ENCODE data around the gene FZR1.
"Not testable (repeated sequence)": the region's sequence is repeated elsewhere in the genome, so short reads cannot be mapped to it uniquely, and the experiment has no call there.

The FZR1 gene

DNA sequence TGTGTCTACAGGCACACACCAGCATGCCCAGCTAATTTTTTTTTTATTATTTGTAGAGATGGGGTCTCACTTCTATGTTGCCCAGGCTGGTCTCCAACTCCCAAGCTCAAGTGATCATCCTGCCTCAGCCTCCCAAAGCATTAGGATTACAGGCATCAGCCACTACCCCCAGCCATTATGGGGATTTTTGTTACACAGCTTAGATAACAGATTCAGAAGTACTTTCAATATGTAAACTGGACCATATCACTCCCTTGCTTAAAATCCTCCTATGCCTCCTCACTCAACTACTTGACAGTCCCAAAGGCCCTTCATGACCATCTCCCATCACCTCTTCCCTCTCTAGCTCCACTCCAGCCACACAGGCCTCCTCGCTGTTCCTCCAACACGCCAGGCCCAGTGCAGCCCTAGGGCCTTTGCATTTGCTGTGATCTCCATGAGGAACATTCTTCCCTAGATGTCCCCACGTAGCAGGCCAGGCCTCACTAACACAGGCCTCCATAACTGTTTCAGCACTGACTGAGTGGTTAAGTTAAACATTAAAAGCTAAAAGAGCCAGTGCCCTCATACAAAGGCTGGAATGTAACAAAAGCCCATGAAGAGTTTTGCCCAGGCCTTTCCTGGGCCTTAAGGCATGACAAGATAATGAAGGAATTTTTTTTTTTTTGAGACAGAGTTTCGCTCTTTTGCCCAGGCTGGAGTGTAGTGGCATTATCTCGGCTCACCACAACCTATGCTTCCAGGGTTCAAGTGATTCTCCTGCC is 8.2 kb upstream of the FZR1 start:
- no peak for DNase-seq

DNA sequence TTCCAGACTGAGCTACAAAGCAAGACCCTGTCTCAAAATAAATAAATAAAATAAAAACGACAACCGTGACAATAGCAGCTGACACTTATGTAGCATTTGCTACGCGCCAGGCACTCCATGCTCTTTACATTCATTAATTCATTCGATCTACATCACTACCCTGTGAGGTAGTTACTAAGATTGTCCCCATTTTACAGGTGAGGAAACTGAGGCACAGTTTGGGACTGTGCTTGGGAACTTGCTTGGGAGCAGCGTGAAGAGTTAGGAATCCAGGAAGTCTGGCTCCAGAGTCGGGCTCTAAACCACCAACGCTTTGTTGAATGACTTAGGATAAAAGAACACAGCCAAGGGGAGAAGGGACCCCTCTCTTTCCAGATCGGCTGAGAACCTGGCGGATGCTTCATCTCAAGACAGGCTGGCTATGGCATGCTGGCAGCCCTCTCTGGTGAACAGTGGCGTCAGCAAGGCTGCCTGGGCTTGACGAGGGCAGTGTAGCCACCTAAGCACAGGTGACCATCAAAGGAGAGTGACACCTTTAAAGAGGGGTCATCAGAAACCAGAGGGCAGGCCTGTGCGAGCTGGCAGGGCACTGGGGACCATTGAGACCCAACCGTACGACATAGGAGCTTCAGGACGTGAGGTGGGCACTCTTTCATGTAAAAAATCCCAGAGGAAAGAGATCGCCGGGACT is 6.2 kb upstream of the FZR1 start:
- no peak for DNase-seq

DNA sequence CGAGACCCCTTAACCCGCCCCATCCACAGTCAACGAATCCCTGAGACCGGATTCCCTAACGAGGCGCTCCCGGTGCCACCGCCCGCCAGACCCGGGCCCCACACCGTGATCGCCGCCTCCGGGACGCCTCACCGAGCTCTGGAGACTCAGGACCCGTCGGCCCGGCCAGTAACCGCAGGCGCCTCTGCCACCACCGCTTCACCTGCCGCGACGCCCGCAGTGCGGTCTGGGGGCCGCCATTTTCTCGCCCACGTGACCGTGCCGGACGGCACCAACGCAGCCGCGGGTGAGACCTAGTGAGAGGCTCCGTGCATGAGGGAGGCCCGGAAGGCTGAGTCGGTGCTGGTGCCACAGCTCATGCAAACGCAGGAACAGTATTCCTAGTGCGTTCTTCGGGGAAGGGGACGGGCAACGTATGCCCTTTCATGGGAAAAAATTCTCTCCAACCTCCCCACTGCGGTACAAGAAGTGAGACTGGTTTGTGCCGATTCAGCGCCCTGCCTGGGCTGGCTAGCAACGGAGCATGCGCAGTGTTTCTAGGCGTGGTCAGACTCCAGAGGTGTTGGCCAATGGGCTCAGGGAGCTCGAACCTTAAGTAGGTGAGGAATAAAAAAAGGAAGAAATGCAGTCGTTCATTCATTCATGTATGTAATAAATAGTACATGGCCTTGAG is 5.5 kb upstream of the FZR1 start, which contains the start of gene DOHH:
DOHH (minus strand) TSS at position 246 of the 673 bp plus-strand sequence. CDS start 3,860 bp downstream, outside the sequence.
- peak; percentile 99 for DNase-seq

DNA sequence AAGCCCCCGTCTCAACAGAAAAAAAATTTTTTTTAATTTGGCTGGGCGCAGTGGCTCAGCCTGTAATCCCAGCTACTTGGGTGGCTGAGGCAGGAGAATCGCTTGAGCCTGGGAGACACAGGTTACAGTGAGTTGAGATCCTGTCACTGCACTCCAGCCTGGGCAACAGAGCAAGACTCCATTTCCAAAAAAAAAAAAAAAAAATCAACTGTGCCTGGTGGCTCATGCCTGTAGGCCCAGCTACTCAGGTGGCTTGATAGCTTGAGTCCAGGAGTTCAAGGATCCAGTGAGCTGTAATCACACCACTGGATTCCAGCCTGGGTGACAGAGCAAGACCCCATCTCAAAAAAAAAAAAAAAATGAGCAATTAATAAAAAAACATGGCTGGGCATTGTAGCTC is 4.3 kb upstream of the FZR1 start:
- DNase-seq: no peak

DNA sequence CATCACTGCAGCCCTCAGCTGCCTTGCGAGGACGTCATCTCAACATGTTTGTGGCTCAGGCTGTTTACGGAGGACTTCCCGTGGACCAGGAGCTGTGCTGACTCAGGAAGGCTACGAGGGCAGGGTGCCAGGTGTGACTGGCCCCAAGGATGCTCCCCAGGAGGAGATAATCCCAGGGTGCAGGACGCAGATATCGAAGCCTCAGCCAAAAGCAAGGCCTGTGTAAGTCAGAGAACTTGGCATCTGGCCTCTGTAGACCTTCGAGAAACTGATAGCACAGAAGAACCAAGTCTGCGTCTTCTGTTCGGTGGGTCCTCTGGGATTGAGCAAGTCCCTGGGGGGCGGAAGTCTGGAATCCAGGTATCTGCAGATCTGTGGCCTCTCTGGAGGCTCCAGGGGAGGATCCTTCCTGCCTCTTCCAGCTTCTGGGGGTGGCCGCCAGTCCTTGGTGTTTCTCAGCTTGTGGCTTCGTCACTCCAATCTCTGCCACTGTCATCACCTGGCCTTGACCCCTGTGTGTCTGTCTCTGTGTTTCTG is 3.0 kb upstream of the FZR1 start:
- DNase-seq: peak; percentile 82

DNA sequence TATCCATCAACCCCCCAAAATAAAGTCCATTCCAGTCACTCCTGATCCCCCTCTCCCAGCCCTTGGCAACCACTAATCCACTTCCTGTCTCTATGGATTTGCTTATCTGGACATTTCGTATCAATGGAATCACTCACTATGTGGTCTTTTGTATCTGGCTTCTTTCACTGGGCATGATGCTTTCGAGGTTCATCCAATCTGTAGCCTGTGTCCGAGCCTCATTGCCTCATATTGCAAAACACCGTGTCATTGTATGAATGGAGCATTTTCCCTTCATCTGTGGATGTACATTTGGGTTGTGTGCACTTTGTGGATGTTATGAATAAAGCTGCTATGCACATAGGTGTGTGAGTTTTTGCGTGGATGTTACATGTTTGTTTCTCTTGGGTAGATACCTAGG is 1.4 kb upstream of the FZR1 start:
- no peak for DNase-seq

DNA sequence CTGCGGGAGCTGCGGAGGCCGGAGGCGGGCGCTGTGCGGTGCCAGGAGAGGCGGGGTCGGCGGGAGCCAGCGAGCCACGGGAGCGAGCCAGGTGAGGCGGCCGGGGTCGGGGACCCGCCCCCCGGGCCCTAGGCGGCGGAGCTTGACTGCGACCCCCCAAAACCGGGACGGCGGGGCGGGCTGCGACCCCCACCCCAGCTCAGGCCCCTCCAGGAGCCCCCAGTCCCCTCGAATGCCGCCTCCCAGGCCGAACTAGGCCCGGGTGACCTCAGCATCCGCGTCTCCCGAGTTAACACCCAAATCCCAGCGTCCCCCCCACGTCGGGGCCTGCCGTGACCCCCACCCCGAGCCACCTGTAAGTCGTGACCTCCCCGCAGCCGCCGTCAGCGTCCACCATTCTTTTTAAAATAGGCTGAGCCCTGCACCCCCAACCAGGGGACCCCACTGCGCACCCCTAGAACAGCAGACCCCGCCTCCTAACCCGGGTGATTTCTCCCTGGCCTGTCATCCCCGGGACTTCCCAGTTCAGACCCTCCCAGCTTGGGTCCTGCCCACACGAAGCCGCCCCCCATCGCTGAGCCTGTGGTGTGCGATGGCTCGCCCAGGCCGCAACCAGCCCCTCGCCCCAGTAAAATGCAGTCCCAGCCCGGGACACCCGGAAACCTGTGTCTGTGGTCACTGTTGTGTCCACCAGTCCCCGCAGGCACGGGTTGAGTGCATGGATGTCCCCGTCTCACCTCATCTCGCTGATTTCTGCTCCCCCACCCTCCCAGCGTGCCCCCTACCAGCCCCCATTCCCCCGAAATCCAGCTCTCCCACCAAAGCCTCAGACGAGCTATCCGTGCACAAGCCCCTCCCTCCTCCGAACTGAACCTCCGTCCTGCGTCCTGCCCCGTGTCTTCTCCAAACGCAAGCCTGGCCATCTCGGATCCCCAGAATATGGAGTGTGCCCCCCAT is 551 bp downstream of the FZR1 start:
- no peak for DNase-seq

DNA sequence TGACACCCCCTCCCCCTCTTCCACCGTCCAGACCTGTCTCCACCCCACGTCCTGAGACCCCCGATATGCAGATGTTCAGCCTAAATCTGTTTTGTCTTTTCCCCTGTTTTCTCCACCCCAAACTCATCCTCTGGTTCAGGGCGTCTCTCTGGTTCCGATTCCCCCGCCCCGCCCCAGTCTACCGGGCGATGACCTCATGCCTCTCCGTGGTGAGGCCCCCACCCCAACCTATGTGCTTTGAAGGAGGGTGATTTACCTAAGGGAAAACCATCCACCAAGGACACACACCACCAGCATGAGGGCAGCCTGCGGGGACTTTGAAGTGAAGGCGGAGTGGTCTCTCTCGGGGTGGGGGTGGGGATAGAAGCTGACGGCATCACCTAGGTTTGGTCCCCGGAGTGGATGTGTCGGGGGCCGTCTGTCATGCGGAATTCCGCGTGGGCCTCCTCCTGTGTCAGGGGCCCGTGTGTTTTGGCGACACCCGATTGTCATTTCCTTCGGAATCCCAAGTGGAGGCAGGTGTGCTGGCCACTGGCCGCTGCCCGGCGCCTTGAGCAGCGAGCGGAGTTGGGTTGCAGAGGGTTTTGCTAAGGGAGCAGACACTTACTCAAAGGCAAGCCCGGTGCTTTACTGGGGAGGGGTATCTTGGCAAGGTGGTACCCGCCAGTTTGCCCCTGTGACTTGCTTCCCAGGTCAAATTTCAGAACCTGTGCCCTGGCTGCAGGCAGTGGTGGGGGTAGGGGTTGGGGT is 1.4 kb downstream of the FZR1 start:
- no peak for DNase-seq

DNA sequence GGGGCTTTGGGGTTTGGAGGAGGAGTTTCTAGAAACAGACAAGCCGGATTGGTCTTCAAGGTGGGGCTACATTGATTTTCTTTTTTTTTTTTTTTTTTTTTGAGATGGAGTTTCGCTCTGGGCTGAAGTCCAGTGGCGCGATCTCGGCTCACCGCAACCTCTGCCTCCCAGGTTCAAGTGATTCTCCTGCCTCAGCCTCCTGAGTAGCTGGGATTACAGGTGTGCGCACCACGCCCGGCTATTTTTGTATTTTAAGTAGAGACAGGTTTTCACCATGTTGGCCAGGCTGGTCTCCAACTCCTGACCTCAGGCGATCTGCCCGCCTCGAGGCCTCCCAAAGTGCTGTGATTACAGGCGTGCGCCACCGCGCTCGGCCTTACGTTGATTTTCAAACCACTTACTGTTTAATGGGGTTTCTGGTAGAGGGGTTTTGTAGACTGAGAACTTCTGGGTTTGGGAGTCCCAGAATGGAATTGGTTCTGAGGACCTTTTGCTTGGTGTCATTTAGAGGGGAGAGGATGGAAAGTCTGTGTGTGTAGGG is 2.1 kb downstream of the FZR1 start:
- not testable (repeated sequence) for DNase-seq

DNA sequence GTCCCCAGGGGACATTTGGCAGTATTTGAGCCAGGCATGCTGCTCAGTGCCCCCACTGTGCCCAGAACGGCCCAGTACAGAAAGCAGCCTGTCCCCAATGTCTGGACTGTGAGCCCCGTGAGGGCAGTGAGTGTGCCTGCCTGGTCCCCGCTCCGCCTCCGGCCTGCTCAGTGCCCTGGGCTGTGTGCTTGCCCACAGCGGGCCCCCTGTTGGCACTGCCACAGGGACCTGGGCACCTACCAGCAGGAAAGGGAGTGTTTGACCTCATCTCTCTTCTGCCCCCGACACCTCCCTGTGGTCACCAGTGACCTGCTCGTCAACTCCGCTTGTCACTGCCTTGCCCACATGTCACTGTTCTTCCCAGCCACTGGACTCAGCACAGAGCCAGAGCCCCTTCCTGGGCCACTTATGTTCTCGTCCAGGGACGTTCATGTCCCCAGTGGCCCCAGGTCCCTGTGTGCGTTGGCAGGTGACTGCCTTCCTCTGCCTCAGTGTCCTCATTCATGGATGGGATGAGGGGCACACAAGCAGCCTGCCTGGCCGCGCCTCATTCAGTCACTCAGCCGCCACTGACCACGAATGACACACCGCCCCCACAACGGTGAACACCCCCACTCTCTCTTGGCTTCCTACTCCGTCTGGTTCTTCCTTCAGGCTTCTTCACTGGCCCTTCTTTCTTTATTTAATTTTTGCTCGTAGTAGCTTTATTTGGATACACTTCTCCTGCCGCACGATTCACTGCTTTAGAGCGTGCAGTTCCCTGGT is 2.8 kb downstream of the FZR1 start:
- no peak for DNase-seq

DNA sequence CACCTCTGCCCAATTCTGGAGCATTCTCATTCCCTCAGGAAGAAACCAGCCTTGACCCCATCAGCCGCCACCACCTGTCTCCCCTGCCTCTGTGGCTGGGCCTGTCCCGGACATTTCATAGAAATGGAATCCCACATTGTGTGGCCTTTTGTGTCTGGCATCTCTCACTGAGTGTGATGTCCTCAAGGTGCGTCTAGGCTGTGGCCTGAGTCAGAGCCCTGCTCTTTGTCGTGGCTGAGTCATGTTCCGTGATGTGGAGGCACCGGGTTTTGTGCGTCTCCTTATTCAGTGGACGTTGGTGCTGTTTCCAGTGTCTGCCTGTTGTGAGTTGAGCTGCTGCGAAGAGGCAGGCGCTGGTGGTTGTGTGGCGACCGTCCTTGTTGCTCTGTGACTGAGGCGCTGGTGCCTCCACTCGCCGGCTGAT is 3.5 kb downstream of the FZR1 start:
- no peak for DNase-seq

DNA sequence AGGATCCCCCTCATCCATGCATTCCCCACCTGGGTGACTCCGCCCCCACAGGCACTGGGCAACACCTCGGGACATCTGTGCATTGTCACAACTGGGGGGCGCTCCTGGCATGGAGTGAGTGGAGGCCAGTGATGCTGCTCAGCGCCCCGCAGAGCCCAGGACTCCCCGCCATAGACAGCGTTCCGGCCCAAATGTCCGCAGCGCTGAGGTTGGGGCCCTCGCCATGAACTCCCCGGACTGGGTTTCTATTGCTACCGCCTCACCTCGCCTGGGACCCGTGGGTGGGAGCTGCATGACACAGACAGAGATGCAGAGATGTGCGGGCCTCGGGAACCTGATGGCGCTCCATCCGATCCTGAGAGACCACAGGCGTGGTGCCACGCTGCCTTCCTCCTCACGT is 4.6 kb downstream of the FZR1 start:
- DNase-seq: no peak

DNA sequence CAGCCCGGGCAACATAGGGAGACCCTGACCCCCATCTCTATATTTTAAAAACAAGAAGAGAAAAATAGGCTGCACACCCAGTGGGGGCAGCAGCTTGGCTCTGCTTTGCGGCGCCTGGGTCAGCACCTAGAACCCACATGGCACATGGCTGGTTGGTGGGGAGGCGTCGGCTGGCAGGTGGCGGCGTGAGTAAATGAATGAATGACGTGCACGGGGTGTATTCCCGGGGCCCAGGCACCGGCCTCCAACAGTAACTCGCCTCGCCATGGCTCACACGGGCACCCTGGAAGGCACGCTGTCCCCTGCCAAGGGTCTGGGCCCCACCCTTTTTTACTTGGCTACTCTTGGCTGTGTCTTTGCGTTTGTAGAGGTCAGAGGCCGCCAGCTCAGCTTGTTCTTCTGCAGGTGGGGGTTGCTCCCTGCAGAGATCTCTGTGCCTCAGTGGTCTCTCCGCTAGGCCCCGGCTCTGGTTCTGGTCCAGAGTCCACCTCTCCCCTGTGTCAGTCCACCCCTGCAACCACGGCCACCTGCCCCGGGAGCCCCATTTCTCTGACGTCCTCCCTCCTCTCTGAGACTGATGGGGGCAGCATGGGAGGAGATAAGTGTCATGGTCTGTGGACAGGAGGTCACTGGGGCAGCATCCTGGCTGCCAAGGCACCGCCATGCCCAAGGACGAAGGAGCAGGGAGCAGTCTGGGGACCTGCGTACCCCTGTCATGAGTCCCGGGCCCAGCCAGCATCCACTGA is 5.6 kb downstream of the FZR1 start:
- DNase-seq: no peak

DNA sequence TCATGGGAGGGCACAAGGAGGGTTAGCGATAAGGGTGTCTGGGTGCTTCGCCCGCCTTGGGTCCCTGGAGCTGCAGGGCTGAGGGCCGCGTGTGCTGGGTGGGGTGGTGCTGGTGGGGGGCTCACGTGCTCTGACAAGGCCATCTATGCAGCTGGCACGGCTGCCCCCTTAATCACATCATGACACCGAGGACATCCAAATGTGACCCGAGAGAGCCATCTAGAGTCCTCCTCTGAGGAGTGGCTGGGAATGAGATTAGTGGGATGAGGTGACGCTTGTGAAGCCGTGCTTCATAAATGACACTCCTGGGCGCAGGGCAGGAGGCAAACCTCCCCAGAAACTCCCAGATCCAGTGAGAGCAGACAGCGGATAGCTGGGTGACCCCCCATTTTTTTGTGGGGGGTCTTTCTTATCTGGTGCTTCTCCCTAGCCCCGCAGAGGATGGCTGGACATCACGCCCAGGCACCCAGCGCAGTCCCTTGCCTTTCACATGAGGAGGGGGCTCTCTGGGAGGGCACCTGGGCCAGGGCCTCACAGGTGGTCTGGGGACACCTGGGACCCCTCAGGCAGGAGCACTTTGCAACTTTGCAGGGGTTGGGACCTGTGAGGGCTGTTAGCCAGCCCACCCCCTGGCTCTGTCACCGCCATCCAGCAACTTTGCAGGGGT is 6.6 kb downstream of the FZR1 start:
- no peak for DNase-seq

DNA sequence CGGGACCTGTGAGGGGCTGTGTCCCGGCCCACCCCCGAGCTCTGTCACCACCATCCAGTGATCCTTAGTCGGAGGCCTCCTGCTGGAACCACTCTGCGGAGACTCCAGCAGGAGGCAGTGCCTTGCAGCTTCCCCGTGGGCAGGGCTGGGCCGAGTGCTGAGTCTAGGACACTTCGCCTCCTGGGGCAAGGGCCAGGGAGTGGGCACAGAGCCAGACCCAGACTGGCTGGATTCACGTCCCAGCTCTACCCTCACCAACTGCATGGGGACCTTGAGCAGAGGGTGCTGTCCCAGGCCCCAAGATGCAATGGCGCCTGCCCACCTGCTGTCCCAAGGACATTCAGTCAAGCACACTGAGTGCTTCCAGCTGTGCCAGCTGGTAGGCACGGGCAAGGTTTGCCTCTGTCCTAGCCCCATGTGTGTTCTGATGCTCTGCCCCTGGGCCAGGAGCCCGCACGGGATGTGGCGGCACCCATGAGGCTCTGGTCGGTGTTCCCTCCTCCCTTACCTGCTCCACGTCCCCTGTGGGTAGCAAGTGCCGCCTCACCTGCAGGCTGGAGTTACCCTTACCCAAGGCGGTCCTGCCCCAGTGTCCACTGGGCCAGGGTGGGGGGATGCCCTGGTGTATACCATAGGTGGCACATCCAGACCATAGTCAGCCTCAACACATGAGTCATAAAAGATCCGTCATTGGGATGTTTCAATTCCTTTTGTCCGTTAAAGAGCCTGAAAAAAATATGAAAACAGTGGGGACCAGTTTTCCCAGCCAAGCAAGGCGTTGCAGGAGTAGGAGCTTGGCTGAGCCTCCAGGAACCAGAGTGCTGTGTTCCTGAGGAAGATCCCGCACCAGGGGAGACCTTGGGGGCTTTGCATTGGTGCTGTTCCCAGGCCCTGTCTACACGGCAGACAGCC is 7.4 kb downstream of the FZR1 start:
- DNase-seq: no peak

DNA sequence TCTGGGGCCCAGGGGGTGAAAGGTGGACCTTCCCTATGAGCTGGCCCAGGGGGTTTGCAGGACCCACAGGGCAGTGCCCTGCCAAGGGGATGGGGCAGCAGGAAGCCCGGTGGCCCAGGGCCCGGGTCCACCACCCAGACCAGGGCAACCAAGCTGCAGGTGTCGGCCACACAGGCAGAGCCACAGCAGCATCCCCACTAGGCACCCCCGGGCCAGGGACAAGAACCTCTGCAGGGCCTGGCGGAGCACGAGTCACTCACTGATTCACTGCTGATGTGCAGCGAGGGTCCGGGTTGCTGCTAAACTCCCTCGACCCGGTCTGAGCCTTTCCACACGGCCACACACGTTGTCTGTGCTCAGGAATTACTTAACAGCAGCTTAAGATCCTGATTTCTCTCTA is 8.8 kb downstream of the FZR1 start:
- DNase-seq: no peak

DNA sequence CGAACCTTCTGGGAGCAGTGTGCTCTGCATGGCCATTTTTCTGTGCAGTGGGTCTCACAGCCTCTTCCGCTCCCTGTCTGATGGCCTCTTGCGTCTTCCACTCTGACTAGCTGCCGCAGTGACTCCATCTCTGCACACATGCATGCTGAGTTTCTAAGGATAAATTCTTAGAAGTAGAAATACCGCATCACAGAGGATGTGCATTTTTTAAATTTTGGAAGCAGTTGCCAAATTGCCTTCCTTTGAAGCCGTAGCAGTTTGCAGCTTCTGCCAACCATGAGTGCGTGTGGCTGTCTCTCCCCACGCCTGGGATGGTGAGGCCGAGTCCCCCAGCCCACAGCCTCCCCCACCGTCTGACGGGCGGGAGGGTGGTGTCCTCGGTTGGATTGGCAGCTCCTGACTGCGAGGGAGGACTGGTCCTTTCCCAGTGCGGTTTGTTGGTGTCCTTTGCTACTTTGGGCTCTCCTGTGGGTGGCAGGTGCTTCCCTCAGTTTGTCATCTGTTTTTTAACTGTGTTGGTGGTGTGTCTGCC is 9.8 kb downstream of the FZR1 start:
- no peak for DNase-seq

DNA sequence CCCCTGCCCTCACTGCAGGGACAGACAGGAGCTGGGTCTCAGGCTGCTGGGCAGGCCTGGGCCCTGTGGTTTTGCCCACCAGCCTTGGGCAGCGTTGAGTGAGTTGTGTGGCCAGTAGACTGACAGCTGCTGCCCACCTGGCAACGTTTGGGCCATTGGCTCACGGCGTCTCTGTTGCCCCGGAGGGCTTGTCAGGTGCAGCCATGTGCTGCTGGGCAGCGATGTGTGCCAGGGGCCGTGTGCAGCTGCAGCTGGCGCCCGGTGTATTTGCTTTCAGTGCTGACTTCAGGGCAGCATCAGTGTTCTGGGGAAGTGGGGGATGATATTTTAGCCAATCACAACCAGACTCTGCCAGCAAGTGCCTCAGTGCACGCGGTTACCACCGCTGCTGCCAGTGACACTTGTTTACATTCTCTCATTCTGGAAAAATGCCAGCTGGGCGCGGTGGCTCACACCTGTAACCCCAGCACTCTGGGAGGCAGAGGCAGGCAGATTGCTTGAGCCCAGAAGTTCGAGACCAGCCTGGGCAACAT is 10.6 kb downstream of the FZR1 start:
- no peak for DNase-seq

All from hematopoietic multipotent progenitor cell treated with erythropoietin and hydrocortisone succinate and interleukin-3 and kit ligand, for 8 days (in vitro differentiated cells).